Calu3 (cell line): Measurements from ENCODE around the gene GOLM1. TPM values are rescaled to one million over a fixed set of nuclear protein-coding genes. Genes with fewer than 3 reads are reported as not detected.

Experiments
- BruUV-seq: library from RNA; stranded (reverse); fragments of 400-500 nt; replicated peaks from 2 replicates; lab custom pipeline; 2021; lab: Mats Ljungman, UMichigan
- CTCF ChIA-PET: fragments of 300-600 bp; sonication (Branson Sonifier 250); formaldehyde crosslinking; loops from one replicate; lab custom pipeline; 2022; ENCODE audit warnings: antibody characterized with exemption; lab: Charles Lee
- DNase-seq: peaks from one replicate; pipeline ENCODE4 v3.0.0; 2022
- H3K27ac Mint-ChIP-seq: one replicate; pipeline ENCODE4 v1.8.0; 2022; ENCODE audit warnings: mixed read lengths; ENCODE audit not compliant: unreplicated experiment
- H3K27me3 Mint-ChIP-seq: one replicate; pipeline ENCODE4 v1.8.0; 2022; ENCODE audit warnings: mixed read lengths; ENCODE audit not compliant: unreplicated experiment
- H3K36me3 Mint-ChIP-seq: one replicate; pipeline ENCODE4 v1.8.0; 2022; ENCODE audit warnings: mild to moderate bottlenecking, moderate library complexity, mixed read lengths; ENCODE audit not compliant: insufficient read depth, unreplicated experiment
- H3K4me1 Mint-ChIP-seq: one replicate; pipeline ENCODE4 v1.8.0; 2022; ENCODE audit warnings: mild to moderate bottlenecking, low read depth, mixed read lengths; ENCODE audit not compliant: unreplicated experiment
- H3K4me3 Mint-ChIP-seq: one replicate; pipeline ENCODE4 v1.8.0; 2022; ENCODE audit warnings: mild to moderate bottlenecking, low read depth, moderate library complexity, mixed read lengths; ENCODE audit not compliant: unreplicated experiment
- H3K9me3 Mint-ChIP-seq: one replicate; pipeline ENCODE4 v1.8.0; 2022; ENCODE audit warnings: low read depth, mixed read lengths; ENCODE audit not compliant: unreplicated experiment
- intact Hi-C: fragments of 100-400 bp; cut with micrococcal nuclease; formaldehyde crosslinking; loops from one replicate; pipeline ENCODE4 v1.10.0; 2022; ENCODE audit not compliant: unreplicated experiment
- total RNA-seq: library from RNA; stranded (reverse); gene quantifications from 2 replicates; pipeline ENCODE4 v1.2.3, GENCODE V29; 2022
- TF ChIP-seq, protein P1 (sequence below): fragments of 200-600 bp; IDR thresholded peaks from one replicate; pipeline ENCODE4 v1.8.0; 2022; ENCODE audit warnings: antibody characterized with exemption; ENCODE audit not compliant: unreplicated experiment

Gene GOLM1
- total RNA-seq, 1 experiment from 2014 or later = 177 TPM

DNA sequence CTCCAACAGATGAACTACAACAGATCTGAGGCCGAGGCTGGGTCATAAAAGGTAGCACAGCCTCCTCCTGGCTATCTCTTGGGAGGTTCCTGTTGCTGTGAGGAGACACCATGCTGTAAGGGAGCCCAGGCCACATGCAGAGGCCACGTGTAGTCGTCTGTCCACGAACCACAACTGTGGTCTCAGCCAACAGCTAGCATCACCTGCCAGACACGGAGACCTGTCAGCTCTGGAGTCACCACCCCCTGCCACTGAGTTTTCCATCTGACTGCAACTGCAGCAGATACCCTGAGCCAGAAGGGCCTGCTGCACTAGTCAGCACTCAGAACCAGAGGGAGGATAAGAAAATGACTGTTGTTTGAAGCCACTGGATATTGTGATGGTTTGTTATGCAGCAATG, 12.7 kb upstream of the GOLM1 start:
- Mint-ChIP-seq H3K27me3 (no peaks in the 10 kb centered on the region), H3K27ac (no peak overlapping the region), H3K4me1 (peaks cover 3% of the 10 kb centered on the region), H3K9me3 (no peaks in the 10 kb centered on the region), H3K36me3 (peaks cover 1% of the 10 kb centered on the region), H3K4me3 (no peak overlapping the region)
- intact Hi-C loops = no loop called here
- DNase-seq = no peak
- CTCF ChIA-PET = no interaction called here
- BruUV-seq = no TSS peak
- TF ChIP-seq, protein P1, sequence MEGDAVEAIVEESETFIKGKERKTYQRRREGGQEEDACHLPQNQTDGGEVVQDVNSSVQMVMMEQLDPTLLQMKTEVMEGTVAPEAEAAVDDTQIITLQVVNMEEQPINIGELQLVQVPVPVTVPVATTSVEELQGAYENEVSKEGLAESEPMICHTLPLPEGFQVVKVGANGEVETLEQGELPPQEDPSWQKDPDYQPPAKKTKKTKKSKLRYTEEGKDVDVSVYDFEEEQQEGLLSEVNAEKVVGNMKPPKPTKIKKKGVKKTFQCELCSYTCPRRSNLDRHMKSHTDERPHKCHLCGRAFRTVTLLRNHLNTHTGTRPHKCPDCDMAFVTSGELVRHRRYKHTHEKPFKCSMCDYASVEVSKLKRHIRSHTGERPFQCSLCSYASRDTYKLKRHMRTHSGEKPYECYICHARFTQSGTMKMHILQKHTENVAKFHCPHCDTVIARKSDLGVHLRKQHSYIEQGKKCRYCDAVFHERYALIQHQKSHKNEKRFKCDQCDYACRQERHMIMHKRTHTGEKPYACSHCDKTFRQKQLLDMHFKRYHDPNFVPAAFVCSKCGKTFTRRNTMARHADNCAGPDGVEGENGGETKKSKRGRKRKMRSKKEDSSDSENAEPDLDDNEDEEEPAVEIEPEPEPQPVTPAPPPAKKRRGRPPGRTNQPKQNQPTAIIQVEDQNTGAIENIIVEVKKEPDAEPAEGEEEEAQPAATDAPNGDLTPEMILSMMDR = no peak

DNA sequence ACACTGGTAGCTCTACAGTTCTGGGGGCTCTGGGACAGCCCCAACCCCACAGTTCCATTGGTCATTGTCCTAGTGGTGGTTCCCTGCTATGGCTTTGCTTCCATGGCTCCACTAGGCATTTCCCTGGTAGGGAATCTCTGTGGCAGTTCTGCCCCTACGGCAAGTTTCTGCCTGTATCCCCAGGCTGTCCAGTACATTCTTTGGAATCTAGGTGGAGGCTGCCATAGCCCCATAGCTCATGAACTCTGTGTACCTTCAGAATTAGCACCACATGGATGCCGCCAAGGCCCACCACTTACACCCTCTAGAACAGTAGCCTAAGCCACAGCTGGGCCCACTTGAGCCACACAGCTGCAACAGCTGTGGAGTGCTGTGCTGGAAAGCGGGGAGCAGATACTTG, 3.3 kb upstream of the GOLM1 start:
- no peak overlapping the region for H3K4me3 Mint-ChIP-seq
- no peaks in the 10 kb centered on the region for H3K27me3 Mint-ChIP-seq
- no peaks in the 10 kb centered on the region for H3K9me3 Mint-ChIP-seq
- DNase-seq = no peak
- peaks cover 29% of the 10 kb centered on the region for H3K36me3 Mint-ChIP-seq
- intact Hi-C loops = no loop called here
- no TSS peak for BruUV-seq
- H3K27ac Mint-ChIP-seq = no peak overlapping the region
- CTCF ChIA-PET = no interaction called here
- H3K4me1 Mint-ChIP-seq = peaks cover 11% of the 10 kb centered on the region
- TF ChIP-seq, protein P1 = no peak

DNA sequence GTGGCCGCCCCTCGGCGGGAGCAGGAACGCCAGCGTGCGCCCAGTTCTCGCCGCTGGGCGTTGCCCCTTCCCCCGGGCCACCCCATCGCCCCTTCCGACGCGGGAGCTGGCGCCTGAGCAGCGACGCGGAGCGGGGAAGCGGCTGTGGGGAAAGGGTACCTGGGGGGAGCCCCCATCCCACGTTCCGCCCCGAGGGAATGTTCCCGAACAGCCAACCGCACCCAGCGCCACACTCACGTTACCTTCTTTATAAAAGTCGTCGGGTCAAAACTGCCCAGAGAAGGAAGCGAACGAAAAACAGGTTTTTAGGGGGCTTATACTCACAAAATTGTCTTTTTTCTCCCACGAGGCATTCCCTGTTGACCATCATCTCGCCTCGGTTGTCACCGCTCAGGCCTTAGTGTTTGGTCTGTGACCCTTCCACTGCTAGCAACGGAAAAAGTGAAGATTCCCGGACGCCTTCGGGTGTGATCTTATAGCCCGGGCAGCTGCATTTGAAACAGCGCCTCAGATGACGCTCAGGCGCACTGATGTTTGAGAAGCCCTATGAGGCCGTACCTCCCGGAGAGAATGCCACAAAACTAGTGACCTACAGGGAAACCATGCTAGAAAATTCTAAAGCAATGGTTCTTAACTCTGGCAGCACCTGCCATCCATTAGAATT, 475 bp upstream of the GOLM1 start:
- BruUV-seq = TSS peak; percentile 81
- H3K9me3 Mint-ChIP-seq = no peaks in the 10 kb centered on the region

DNA sequence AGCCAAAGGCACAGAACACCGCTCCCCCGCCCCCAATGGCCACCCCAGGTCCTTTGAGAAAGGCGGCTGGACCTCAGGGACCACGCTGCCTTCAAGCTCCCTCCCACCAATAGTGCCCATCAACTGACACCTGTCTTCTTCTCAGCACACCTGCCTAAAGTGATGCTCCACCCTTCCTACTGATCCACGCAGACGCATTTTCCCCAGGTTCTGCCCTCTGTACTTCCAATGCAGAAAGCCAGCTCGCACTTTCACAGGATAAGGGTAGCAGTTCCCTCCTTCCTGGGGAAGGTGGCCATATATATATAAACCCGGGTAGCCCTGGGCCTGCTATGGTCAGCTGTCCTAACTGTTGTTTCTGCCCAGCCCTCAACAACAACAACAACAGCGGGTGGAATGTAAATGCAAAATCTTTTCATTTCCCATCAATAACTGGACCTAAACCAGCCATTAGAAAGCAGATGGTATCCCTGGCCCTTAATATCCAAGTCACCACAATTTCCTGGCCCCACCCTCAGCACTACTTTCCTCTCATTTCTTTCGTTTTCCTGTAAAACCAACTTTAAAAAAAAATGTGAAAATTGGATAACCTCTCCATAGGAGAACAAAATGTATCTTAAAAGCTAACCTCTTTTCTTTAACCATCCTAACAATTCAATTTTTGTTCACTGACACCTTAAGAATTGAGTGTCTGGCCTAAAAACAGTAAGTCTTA, 1.7 kb downstream of the GOLM1 start:
- TF ChIP-seq, protein P1 = no peak
- CTCF ChIA-PET = interaction anchor here (1.7 kb wide), 1 partner anchor 14 kb away, joined by 5 read pairs; no protein-coding TSS in a partner anchor
- Mint-ChIP-seq H3K4me3 (peak overlapping the region; percentile 78), H3K4me1 (peaks cover 25% of the 10 kb centered on the region), H3K36me3 (peaks cover 31% of the 10 kb centered on the region), H3K9me3 (peaks cover 2% of the 10 kb centered on the region), H3K27ac (peak overlapping the region; percentile 52), H3K27me3 (no peaks in the 10 kb centered on the region)
- no peak for DNase-seq
- no TSS peak for BruUV-seq
- intact Hi-C loops = loop anchor here (10.0 kb wide), 1 partner anchor 107 kb away; no protein-coding TSS in a partner anchor

More for the DNA sequence above, 475 bp upstream of the GOLM1 start:
- intact Hi-C loops = loop anchor here (10.0 kb wide), 1 partner anchor 105 kb away; no protein-coding TSS in a partner anchor
- TF ChIP-seq, protein P1 = no peak
- Mint-ChIP-seq H3K4me1 (peaks cover 9% of the 10 kb centered on the region), H3K27me3 (no peaks in the 10 kb centered on the region), H3K27ac (peak overlapping the region; percentile 74), H3K4me3 (peak overlapping the region; percentile 73), H3K36me3 (peaks cover 25% of the 10 kb centered on the region)
- peak; percentile 29 for DNase-seq
- CTCF ChIA-PET = interaction anchor here (1.1 to 1.7 kb wide), 4 partner anchors 26 to 88 kb away, joined by 3 to 7 read pairs (median 4); no protein-coding TSS in a partner anchor
